CD4-positive, alpha-beta T cell (primary cell): ENCODE data around the gene PCDHGA2. TPM values are rescaled to one million over a fixed set of nuclear protein-coding genes. Genes with fewer than 3 reads are reported as not detected.
A peak's percentile ranks its signal among the peaks of the same experiment; 100 is the strongest.
"Not testable (repeated sequence)": the region's sequence is repeated elsewhere in the genome, so short reads cannot be mapped to it uniquely, and the experiment has no call there.

Source experiments
- ATAC-seq: fragments of 200-7000 bp; cut with Tn5 transposase; one replicate; pipeline ENCODE4 v1.10.0; 2022; ENCODE audit warnings: mild to moderate bottlenecking; ENCODE audit not compliant: poor library complexity
- CTCF ChIA-PET: fragments of 350-600 bp; sonication (Branson Sonifier 250); formaldehyde crosslinking; loops from one replicate; lab custom pipeline; 2021; ENCODE audit warnings: antibody characterized with exemption, inconsistent platforms; lab: Charles Lee
- POLR2A ChIA-PET: fragments of 350-600 bp; sonication (Branson Sonifier 250); formaldehyde crosslinking; loops from one replicate; lab custom pipeline; 2021; ENCODE audit warnings: antibody characterized with exemption, inconsistent platforms; lab: Charles Lee
- DNase-seq, 14 experiments: peaks; one replicate each; pipeline ENCODE4 v3.0.0-alpha.2; 2013 to 2020; ENCODE audit warnings: mixed read lengths in 2 of 14
- H3K27ac ChIP-seq, 2 donors: one replicate each; pipeline versions ENCODE4 v1.5.1 to v1.7.0; 2013; ENCODE audit warnings: low read length in 2 of 2, low read depth in 1 of 2, mild to moderate bottlenecking in 1 of 2
- H3K27me3 ChIP-seq, 2 experiments: 1 replicate in 1 of 2; 2 replicates in 1 of 2; pipeline versions ENCODE4 v1.6.1 to v1.7.0; 2013; ENCODE audit warnings: low read length in 2 of 2, control low read depth in 1 of 2, mild to moderate bottlenecking in 1 of 2, moderate library complexity in 1 of 2; ENCODE audit not compliant: insufficient read depth in 2 of 2, control insufficient read depth in 1 of 2
- H3K36me3 ChIP-seq: one replicate; pipeline ENCODE4 v1.6.1; 2013; ENCODE audit warnings: low read length, control low read depth; ENCODE audit not compliant: insufficient read depth
- H3K4me1 ChIP-seq: one replicate; pipeline ENCODE4 v1.6.1; 2013; ENCODE audit warnings: low read length, control low read depth; ENCODE audit not compliant: insufficient read depth
- H3K4me3 ChIP-seq: one replicate; pipeline ENCODE4 v1.5.1; 2013; ENCODE audit warnings: mild to moderate bottlenecking, low read length, moderate library complexity
- H3K9me3 ChIP-seq, 2 experiments: 1 replicate in 1 of 2; 2 replicates in 1 of 2; pipeline versions ENCODE4 v1.6.1 to v1.7.0; 2013; ENCODE audit warnings: low read length in 2 of 2, mild to moderate bottlenecking in 2 of 2, control low read depth in 1 of 2, moderate library complexity in 1 of 2; ENCODE audit not compliant: control insufficient read depth in 1 of 2, insufficient read depth in 1 of 2
- H3K27ac Mint-ChIP-seq: one replicate; pipeline ENCODE4 v1.8.0; 2020; ENCODE audit warnings: mixed read lengths
- H3K27me3 Mint-ChIP-seq: one replicate; pipeline ENCODE4 v1.8.0; 2021; ENCODE audit warnings: mixed read lengths
- H3K36me3 Mint-ChIP-seq: one replicate; pipeline ENCODE4 v1.8.0; 2021; ENCODE audit warnings: low read depth, mixed read lengths
- H3K4me1 Mint-ChIP-seq: one replicate; pipeline ENCODE4 v1.8.0; 2021; ENCODE audit warnings: low read depth, mixed read lengths
- H3K4me3 Mint-ChIP-seq: one replicate; pipeline ENCODE4 v1.8.0; 2020; ENCODE audit warnings: mild to moderate bottlenecking, mixed read lengths
- H3K9me3 Mint-ChIP-seq: one replicate; pipeline ENCODE4 v1.8.0; 2020; ENCODE audit warnings: mixed read lengths
- CTCF ChIP-seq: fragments of 200-600 bp; IDR thresholded peaks from one replicate; pipeline ENCODE4 v1.8.0; 2022; ENCODE audit warnings: antibody characterized with exemption, mild to moderate bottlenecking
- intact Hi-C, 2 experiments: fragments of 100-400 bp; cut with DNase I in 1 of 2; cut with micrococcal nuclease in 1 of 2; formaldehyde crosslinking; loops; one replicate each; pipeline versions ENCODE4 v1.15.1 to v1.9.0; 2023 to 2025; cut with DNase I, micrococcal nuclease
- total RNA-seq, 174 experiments: library from RNA in 2 of 174; stranded (reverse) in 2 of 174; gene quantifications; one replicate each; pipeline ENCODE4 v1.2.3 and lab custom pipeline; 2021 to 2026

Gene PCDHGA2
- total RNA-seq, 2 experiments from 2014 or later, result not detected

- peaks cover 17% of the 10 kb centered on the region for H3K9me3 Mint-ChIP-seq
- Histone ChIP-seq H3K27me3 (peaks cover 58 to 69% of the 10 kb centered on the region in 2 experiments), H3K9me3 (peaks cover 49 to 56% of the 10 kb centered on the region in 2 experiments), H3K36me3 (no peaks in the 10 kb centered on the region), H3K4me1 (peaks cover 8% of the 10 kb centered on the region), H3K27ac (no peak within 1 kb of the TSS), H3K4me3 (peak within 1 kb of the TSS; percentile 1)
- H3K4me1 Mint-ChIP-seq, result peaks cover 11% of the 10 kb centered on the region
- intact Hi-C loops, result no loop called here
- ATAC-seq, result no peak
- ChIA-PET CTCF (interaction anchor here (1.1 to 1.3 kb wide), 2 partner anchors 38 to 147 kb away, joined by 3 read pairs; partner anchors contain the start of gene PCDHGA10), POLR2A (no interaction called here)
- H3K27me3 Mint-ChIP-seq, result peaks cover 81% of the 10 kb centered on the region
- TF ChIP-seq CTCF, result no peak
- peak in 2 of 14 experiments; percentile 9 to 22 for DNase-seq
- H3K27ac Mint-ChIP-seq, result no peak within 1 kb of the TSS
- no peak within 1 kb of the TSS for H3K4me3 Mint-ChIP-seq
- peaks cover 34% of the 10 kb centered on the region for H3K36me3 Mint-ChIP-seq
Observed at GRCh38 chr5:141373673-141374317, 35.2 kb downstream of the PCDHGA2 start, which contains the start of gene PCDHGA6. Gene PCDHGA6, plus strand, starts transcription at chr5:141373891. Its CDS starts 193 bp downstream, at chr5:141374084.

DNA sequence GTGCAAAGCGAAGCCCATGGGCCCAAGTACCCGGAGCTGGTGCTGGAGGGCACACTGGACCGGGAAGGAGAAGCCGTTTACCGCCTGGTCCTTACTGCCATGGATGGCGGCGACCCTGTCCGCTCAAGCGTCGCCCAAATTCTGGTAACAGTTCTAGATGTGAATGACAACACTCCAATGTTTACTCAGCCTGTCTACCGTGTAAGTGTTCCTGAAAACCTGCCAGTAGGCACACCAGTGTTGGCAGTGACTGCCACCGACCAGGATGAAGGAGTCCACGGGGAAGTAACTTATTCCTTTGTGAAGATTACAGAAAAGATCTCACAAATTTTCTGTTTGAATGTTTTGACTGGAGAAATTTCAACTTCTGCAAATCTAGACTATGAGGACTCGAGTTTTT lies 36.1 kb downstream of the PCDHGA2 start:
- TF ChIP-seq CTCF, result no peak
- DNase-seq, result no peak
- H3K4me1 Mint-ChIP-seq, result peaks cover 10% of the 10 kb centered on the region
- ChIA-PET POLR2A (no interaction called here), CTCF (interaction anchor here (1.1 to 1.3 kb wide), 2 partner anchors 37 to 146 kb away, joined by 3 read pairs; partner anchors contain the start of gene PCDHGA10)
- no peak overlapping the region for H3K27ac Mint-ChIP-seq
- Histone ChIP-seq H3K27me3 (peaks cover 52 to 63% of the 10 kb centered on the region in 2 experiments), H3K27ac (no peak overlapping the region), H3K9me3 (peaks cover 49 to 56% of the 10 kb centered on the region in 2 experiments), H3K4me1 (peaks cover 8% of the 10 kb centered on the region), H3K4me3 (no peak overlapping the region), H3K36me3 (no peaks in the 10 kb centered on the region)
- H3K27me3 Mint-ChIP-seq, result peaks cover 81% of the 10 kb centered on the region
- H3K36me3 Mint-ChIP-seq, result peaks cover 42% of the 10 kb centered on the region
- no peak overlapping the region for H3K4me3 Mint-ChIP-seq
- peaks cover 16% of the 10 kb centered on the region for H3K9me3 Mint-ChIP-seq
- intact Hi-C loops, result no loop called here
- no peak for ATAC-seq

DNA sequence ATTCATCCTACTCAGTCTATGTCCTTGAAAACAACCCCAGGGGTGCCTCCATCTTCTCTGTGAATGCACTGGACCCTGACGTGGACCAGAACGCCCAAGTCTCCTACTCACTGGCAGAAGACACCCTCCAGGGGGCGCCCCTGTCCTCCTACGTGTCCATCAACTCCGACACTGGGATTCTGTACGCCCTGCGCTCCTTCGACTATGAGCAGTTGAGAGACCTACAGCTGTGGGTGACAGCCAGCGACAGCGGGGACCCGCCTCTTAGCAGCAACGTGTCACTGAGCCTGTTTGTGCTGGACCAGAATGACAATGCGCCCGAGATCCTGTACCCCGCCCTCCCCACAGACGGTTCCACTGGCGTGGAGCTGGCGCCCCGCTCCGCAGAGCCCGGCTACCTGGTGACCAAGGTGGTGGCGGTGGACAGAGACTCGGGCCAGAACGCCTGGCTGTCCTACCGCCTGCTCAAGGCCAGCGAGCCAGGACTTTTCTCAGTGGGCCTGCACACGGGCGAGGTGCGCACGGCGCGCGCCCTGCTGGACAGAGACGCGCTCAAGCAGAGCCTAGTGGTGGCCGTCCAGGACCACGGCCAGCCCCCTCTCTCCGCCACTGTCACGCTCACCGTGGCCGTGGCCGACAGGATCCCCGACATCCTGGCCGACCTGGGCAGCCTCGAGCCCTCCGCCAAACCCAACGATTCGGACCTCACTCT lies 37.0 kb downstream of the PCDHGA2 start:
- H3K36me3 ChIP-seq, H3K27ac ChIP-seq, POLR2A ChIA-PET, CTCF ChIA-PET, H3K4me3 Mint-ChIP-seq, H3K4me3 ChIP-seq, H3K4me1 Mint-ChIP-seq, ATAC-seq, H3K27ac Mint-ChIP-seq, DNase-seq, intact Hi-C loops, H3K4me1 ChIP-seq: not testable (repeated sequence)
- Mint-ChIP-seq H3K36me3 (peaks cover 35% of the 10 kb centered on the region), H3K27me3 (peaks cover 80% of the 10 kb centered on the region), H3K9me3 (peaks cover 10% of the 10 kb centered on the region)
- peaks cover 48 to 51% of the 10 kb centered on the region in 2 experiments for H3K9me3 ChIP-seq
- H3K27me3 ChIP-seq, result peaks cover 54 to 55% of the 10 kb centered on the region in 2 experiments
